ENCODE data around the gene CGREF1.
A peak's percentile ranks its signal among the peaks of the same experiment; 100 is the strongest.
"Not testable (repeated sequence)": the region's sequence is repeated elsewhere in the genome, so short reads cannot be mapped to it uniquely, and the experiment has no call there.

The CGREF1 gene

GRCh38 chr2:27088634-27089033 is 30.3 kb downstream of the CGREF1 start:
- DNase-seq (ENCODE audit: low read depth in 2 of 2): no peak

GRCh38 chr2:27087823-27088410 is 31.0 kb downstream of the CGREF1 start:
- no peak for DNase-seq (ENCODE audit: low read depth in 2 of 2)

GRCh38 chr2:27086724-27087593 is 32.0 kb downstream of the CGREF1 start, which contains the start of gene KHK:
TSS of gene KHK (plus strand) at chr2:27086772. CDS start at chr2:27087260, 488 bp downstream.
- DNase-seq (ENCODE audit: low read depth in 2 of 2): no peak

GRCh38 chr2:27086090-27086723 is 32.7 kb downstream of the CGREF1 start:
- peak; percentile 98 to 99 for DNase-seq (ENCODE audit: low read depth in 2 of 2)

- DNase-seq (ENCODE audit: low read depth in 2 of 2): peak in 1 of 2 donors; percentile 36
These were observed 33.2 kb downstream of the CGREF1 start for GRCh38 chr2:27085673-27086089.

GRCh38 chr2:27085062-27085672 is 33.8 kb downstream of the CGREF1 start:
- DNase-seq (ENCODE audit: low read depth in 2 of 2): no peak

GRCh38 chr2:27084297-27085061 is 34.4 kb downstream of the CGREF1 start:
- no peak for DNase-seq (ENCODE audit: low read depth in 2 of 2)

GRCh38 chr2:27083410-27084296 is 35.3 kb downstream of the CGREF1 start:
- no peak for DNase-seq (ENCODE audit: low read depth in 2 of 2)

- no peak for DNase-seq (ENCODE audit: low read depth in 2 of 2)
These were observed 36.0 kb downstream of the CGREF1 start for GRCh38 chr2:27082773-27083409.

GRCh38 chr2:27081984-27082772 is 36.8 kb downstream of the CGREF1 start:
- DNase-seq (ENCODE audit: low read depth in 2 of 2): no peak

- no peak for DNase-seq (ENCODE audit: low read depth in 2 of 2)
These were observed 38.4 kb downstream of the CGREF1 start for GRCh38 chr2:27080603-27080936.

GRCh38 chr2:27080140-27080469 is 38.8 kb downstream of the CGREF1 start:
- DNase-seq (ENCODE audit: low read depth in 2 of 2): no peak

GRCh38 chr2:27079233-27080139 is 39.4 kb downstream of the CGREF1 start:
- DNase-seq (ENCODE audit: low read depth in 2 of 2): no peak

GRCh38 chr2:27078267-27079194 is 40.4 kb downstream of the CGREF1 start, which contains the start of gene EMILIN1:
TSS of gene EMILIN1 (plus strand) at chr2:27078615. CDS start at chr2:27079066, 451 bp downstream.
- no peak for DNase-seq (ENCODE audit: low read depth in 2 of 2)

- DNase-seq (ENCODE audit: low read depth in 2 of 2): no peak
These were observed 41.7 kb downstream of the CGREF1 start for GRCh38 chr2:27077231-27077630.

GRCh38 chr2:27076323-27076722 is 42.6 kb downstream of the CGREF1 start:
- no peak for DNase-seq (ENCODE audit: low read depth in 2 of 2)

GRCh38 chr2:27075566-27075871 is 43.4 kb downstream of the CGREF1 start:
- DNase-seq (ENCODE audit: low read depth in 2 of 2): not testable (repeated sequence)
